DND-41 (cell line): ENCODE measurements around the gene DDX49.

Source experiments
- CTCF ChIP-seq: IDR thresholded peaks from 2 replicates; pipeline ENCODE4 v1.5.1; 2012; ENCODE audit warnings: borderline replicate concordance, low read length, moderate library complexity, mild to moderate bottlenecking; ENCODE audit not compliant: poor library complexity, severe bottlenecking; ENCODE audit errors: extremely low read depth
- EZH2 ChIP-seq: IDR thresholded peaks from 3 replicates; pipeline ENCODE4 v1.6.1; 2012; ENCODE audit warnings: borderline replicate concordance, low read depth, mild to moderate bottlenecking, moderate library complexity, low read length, inconsistent platforms; ENCODE audit not compliant: severe bottlenecking

DNA sequence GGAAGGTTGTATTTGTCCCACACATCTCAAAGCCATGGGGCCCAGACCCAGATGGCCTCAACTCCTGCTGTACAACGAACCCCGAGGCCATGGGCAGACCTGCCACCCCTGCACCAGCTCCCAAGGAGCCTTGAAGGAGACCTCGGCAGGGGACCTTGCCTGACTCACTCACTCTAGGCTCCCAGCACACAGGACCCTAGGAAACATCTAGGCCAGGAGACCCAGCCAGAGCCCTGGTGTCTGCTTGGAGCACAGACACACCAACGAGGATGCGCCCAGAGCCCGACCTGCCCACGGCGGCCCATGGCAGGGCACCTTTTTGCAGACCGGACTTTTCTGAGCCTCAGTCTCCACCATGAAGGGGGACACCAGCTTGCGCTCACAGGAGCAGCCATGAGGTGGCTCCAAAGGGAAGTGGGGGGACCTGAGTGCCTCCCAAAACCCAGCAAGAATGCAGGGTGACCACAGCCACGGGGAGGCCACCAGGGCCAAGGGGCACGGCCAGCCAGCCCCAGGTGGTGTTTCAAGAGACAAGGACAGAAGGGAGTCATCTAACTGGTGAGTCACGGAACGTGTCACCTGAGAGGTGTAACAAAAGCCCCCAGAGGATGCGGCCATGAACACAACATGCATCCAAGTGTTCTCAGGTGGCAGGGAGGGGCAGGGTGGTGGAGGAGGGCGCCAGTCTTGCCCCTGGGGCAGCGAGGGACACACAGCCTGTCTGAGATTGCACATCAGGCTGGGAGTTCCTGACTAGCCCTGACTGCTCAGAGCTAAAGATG is 18.6 kb upstream of the DDX49 start:
- TF ChIP-seq CTCF (no peak), EZH2 (no peak)
